ENCODE measurements around the gene AUP1.

The AUP1 gene

GRCh38 chr2:74498500-74499266 lies 30.8 kb downstream of the AUP1 start:
- no peak for DNase-seq (ENCODE audit: low spot score)
- Histone ChIP-seq H3K27ac (ENCODE audit: poor library complexity, severe bottlenecking) (no peak overlapping the region), H3K4me1 (ENCODE audit: insufficient read depth, poor library complexity, severe bottlenecking) (peaks cover 8% of the 10 kb centered on the region), H3K9me3 (ENCODE audit: severe bottlenecking) (no peaks in the 10 kb centered on the region), H3K4me3 (ENCODE audit: severe bottlenecking) (peak overlapping the region; percentile 2), H3K27me3 (ENCODE audit: insufficient read depth, poor library complexity, severe bottlenecking) (peaks cover 14% of the 10 kb centered on the region), H3K36me3 (ENCODE audit: low read depth) (no peaks in the 10 kb centered on the region)
- peak; percentile 54 for ATAC-seq (ENCODE audit: low read depth)
- TF ChIP-seq CTCF (IDR thresholded peaks at IDR 0.05; ENCODE audit: poor library complexity, severe bottlenecking): no peak

DNA sequence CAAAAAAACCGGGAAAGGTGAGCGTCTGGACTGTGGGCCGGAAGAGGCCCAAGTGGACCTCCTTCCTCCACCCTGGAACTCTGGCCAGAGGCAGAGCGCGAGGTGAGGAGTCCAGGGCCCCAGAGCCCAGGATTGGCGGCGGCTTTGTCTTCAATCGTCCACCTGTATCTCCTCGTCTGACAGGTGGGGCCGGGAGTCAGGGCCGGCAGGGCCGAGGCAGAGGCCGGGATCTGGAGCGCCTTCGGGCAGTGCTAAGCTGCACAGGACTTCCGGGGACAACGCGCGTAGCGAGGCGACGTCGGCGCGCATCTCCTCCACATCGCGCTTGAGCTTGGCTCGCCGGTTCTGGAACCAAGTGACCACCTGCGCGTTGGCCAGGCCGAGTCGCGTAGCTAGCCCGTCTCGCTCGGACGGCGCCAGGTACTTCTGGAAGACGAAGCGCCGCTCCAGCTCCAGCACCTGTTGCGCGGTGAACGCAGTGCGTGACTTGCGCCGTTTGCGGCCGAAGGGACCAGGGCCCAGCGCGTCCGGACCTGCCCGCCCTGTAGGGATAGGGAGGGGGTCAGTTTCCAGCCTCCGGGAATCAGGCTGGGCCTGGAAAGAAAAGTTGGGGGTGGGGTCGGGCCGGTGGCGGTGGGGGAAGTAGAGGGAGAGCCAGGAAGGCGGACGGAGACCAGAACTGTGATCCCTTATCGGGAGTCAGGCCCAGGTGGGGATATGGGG lies 31.6 kb downstream of the AUP1 start:
- ATAC-seq (ENCODE audit: low read depth) (peak; percentile 24), DNase-seq (ENCODE audit: low spot score) (no peak)
- H3K9me3 ChIP-seq (ENCODE audit: severe bottlenecking): no peaks in the 10 kb centered on the region
- peaks cover 3% of the 10 kb centered on the region; the same call in 1 of the 2 replicates for H3K36me3 ChIP-seq (ENCODE audit: low read depth)
- H3K27me3 ChIP-seq (ENCODE audit: insufficient read depth, poor library complexity, severe bottlenecking): peaks cover 14% of the 10 kb centered on the region
- H3K4me3 ChIP-seq (ENCODE audit: severe bottlenecking): peak overlapping the region; percentile 2
- peaks cover 8% of the 10 kb centered on the region for H3K4me1 ChIP-seq (ENCODE audit: insufficient read depth, poor library complexity, severe bottlenecking)
- TF ChIP-seq CTCF (IDR thresholded peaks at IDR 0.05; ENCODE audit: poor library complexity, severe bottlenecking): no peak
- no peak overlapping the region for H3K27ac ChIP-seq (ENCODE audit: poor library complexity, severe bottlenecking)

GRCh38 chr2:74496997-74497776 lies 32.3 kb downstream of the AUP1 start:
- H3K4me3 ChIP-seq (ENCODE audit: severe bottlenecking): no peak overlapping the region

DNA sequence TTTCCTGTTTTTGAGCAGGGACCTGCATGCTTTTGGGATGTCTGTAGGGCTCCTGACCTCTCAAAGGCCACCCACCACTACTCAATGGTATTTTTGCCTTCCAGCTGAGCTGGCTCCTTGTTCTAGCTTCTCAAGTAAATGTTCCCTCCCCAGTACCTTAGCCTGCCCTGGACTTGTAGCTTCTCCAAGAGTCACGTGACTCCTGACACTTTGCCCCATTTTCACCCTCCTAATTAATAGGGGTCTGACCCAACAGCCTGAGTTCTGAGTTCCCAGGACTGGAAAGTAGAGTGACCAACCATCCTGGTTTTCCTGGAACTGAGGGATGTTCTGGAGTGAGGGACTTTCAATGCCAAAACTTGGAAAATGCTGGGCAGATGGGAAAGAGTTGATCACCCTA lies 34.1 kb downstream of the AUP1 start:
- Histone ChIP-seq H3K4me3 (ENCODE audit: severe bottlenecking) (no peak overlapping the region), H3K27me3 (ENCODE audit: insufficient read depth, poor library complexity, severe bottlenecking) (peaks cover 14% of the 10 kb centered on the region), H3K9me3 (ENCODE audit: severe bottlenecking) (no peaks in the 10 kb centered on the region), H3K4me1 (ENCODE audit: insufficient read depth, poor library complexity, severe bottlenecking) (peaks cover 8% of the 10 kb centered on the region), H3K27ac (ENCODE audit: poor library complexity, severe bottlenecking) (no peak overlapping the region), H3K36me3 (ENCODE audit: low read depth) (peaks cover 26% of the 10 kb centered on the region)
- no peak for TF ChIP-seq CTCF (IDR thresholded peaks at IDR 0.05; ENCODE audit: poor library complexity, severe bottlenecking)
- ATAC-seq (ENCODE audit: low read depth) (no peak), DNase-seq (ENCODE audit: low spot score) (no peak)

More at GRCh38 chr2:74496997-74497776, 32.3 kb downstream of the AUP1 start:
- no peak for TF ChIP-seq CTCF (IDR thresholded peaks at IDR 0.05; ENCODE audit: poor library complexity, severe bottlenecking)
- Histone ChIP-seq H3K4me1 (ENCODE audit: insufficient read depth, poor library complexity, severe bottlenecking) (peaks cover 8% of the 10 kb centered on the region), H3K9me3 (ENCODE audit: severe bottlenecking) (no peaks in the 10 kb centered on the region), H3K27ac (ENCODE audit: poor library complexity, severe bottlenecking) (no peak overlapping the region), H3K27me3 (ENCODE audit: insufficient read depth, poor library complexity, severe bottlenecking) (peaks cover 14% of the 10 kb centered on the region), H3K36me3 (ENCODE audit: low read depth) (peaks cover 8% of the 10 kb centered on the region)
- ATAC-seq (ENCODE audit: low read depth) (no peak), DNase-seq (ENCODE audit: low spot score) (no peak)
